HG03064 (cell line): ENCODE data around the gene HADHB.
"Not testable (repeated sequence)": the region's sequence is repeated elsewhere in the genome, so short reads cannot be mapped to it uniquely, and the experiment has no call there.

Source experiments
- ATAC-seq: cut with Tn5 transposase; IDR thresholded peaks from one replicate; pipeline ENCODE4 v1.9.1; 2021; ENCODE audit warnings: low read depth; ENCODE audit not compliant: unreplicated experiment

Gene HADHB

GRCh38 chr2:26290001-26290400 lies 45.3 kb downstream of the HADHB start:
- no peak for ATAC-seq

GRCh38 chr2:26292646-26293045 lies 47.9 kb downstream of the HADHB start:
- ATAC-seq, result no peak

- ATAC-seq, result no peak
Observed at GRCh38 chr2:26295511-26295910, 50.8 kb downstream of the HADHB start.

- no peak for ATAC-seq
Observed at GRCh38 chr2:26297061-26297460, 52.3 kb downstream of the HADHB start.

- no peak for ATAC-seq
Observed at GRCh38 chr2:26298286-26298637, 53.5 kb downstream of the HADHB start.

GRCh38 chr2:26298638-26299393 lies 54.1 kb downstream of the HADHB start:
- ATAC-seq, result no peak

GRCh38 chr2:26299471-26300101 lies 54.8 kb downstream of the HADHB start:
- ATAC-seq, result no peak

GRCh38 chr2:26300234-26300925 lies 55.6 kb downstream of the HADHB start:
- no peak for ATAC-seq

- ATAC-seq, result no peak
Observed at GRCh38 chr2:26302846-26303245, 58.1 kb downstream of the HADHB start.

GRCh38 chr2:26305094-26305493 lies 60.4 kb downstream of the HADHB start:
- not testable (repeated sequence) for ATAC-seq

- ATAC-seq, result no peak
Observed at GRCh38 chr2:26305540-26305939, 60.8 kb downstream of the HADHB start.

GRCh38 chr2:26309921-26310320 lies 65.2 kb downstream of the HADHB start:
- ATAC-seq, result no peak

- ATAC-seq, result no peak
Observed at GRCh38 chr2:26312471-26312870, 67.7 kb downstream of the HADHB start.

- no peak for ATAC-seq
Observed at GRCh38 chr2:26313446-26313845, 68.7 kb downstream of the HADHB start.

GRCh38 chr2:26314243-26314642 lies 69.5 kb downstream of the HADHB start:
- ATAC-seq, result no peak

- no peak for ATAC-seq
Observed at GRCh38 chr2:26316041-26316440, 71.3 kb downstream of the HADHB start.

GRCh38 chr2:26316845-26317244 lies 72.1 kb downstream of the HADHB start:
- no peak for ATAC-seq

GRCh38 chr2:26317377-26318105 lies 72.8 kb downstream of the HADHB start:
- no peak for ATAC-seq

- ATAC-seq, result no peak
Observed at GRCh38 chr2:26318950-26319349, 74.2 kb downstream of the HADHB start.

- ATAC-seq, result not testable (repeated sequence)
Observed at GRCh38 chr2:26324479-26324878, 79.7 kb downstream of the HADHB start.

- ATAC-seq, result no peak
Observed at GRCh38 chr2:26324903-26325302, 80.2 kb downstream of the HADHB start.
